CD4-positive, alpha-beta T cell treated with Interleukin-17A for 4 hours (primary cell): ENCODE data around the gene HSPA1L.
A peak's percentile ranks its signal among the peaks of the same experiment; 100 is the strongest.
"Not testable (repeated sequence)": the region's sequence is repeated elsewhere in the genome, so short reads cannot be mapped to it uniquely, and the experiment has no call there.

Source experiments
- DNase-seq: peaks from one replicate; pipeline ENCODE4 v3.0.0-alpha.2; 2020; ENCODE audit warnings: mixed read lengths

Gene HSPA1L

DNA sequence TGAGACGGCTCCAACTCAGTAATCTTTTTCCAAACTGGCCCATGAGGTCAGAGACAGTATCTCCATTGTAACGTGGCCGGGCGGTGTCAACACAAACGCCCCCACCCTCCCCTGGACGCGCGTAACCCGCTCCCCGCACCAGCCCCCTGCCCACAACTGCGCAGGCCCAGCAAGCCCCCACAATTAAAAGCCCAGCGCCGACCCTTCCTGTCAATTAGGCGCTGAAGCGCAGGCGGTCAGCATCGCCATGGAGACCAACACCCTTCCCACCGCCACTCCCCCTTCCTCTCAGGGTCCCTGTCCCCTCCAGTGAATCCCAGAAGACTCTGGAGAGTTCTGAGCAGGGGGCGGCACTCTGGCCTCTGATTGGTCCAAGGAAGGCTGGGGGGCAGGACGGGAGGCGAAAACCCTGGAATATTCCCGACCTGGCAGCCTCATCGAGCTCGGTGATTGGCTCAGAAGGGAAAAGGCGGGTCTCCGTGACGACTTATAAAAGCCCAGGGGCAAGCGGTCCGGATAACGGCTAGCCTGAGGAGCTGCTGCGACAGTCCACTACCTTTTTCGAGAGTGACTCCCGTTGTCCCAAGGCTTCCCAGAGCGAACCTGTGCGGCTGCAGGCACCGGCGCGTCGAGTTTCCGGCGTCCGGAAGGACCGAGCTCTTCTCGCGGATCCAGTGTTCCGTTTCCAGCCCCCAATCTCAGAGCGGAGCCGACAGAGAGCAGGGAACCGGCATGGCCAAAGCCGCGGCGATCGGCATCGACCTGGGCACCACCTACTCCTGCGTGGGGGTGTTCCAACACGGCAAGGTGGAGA is at the start of gene HSPA1L, which contains the start of gene HSPA1A:
HSPA1L (minus strand) TSS at position 259 of the 814 bp plus-strand sequence. CDS start 3,311 bp downstream, outside the sequence.
HSPA1A (plus strand) TSS at position 519 of the 814 bp plus-strand sequence; CDS start at position 733, 214 bp downstream.
- peak; percentile 76 for DNase-seq

- no peak for DNase-seq
Observed at GRCh38 chr6:31864818-31865204, 49.7 kb upstream of the HSPA1L start.

GRCh38 chr6:31864123-31864562 is 49.1 kb upstream of the HSPA1L start:
- not testable (repeated sequence) for DNase-seq

DNA sequence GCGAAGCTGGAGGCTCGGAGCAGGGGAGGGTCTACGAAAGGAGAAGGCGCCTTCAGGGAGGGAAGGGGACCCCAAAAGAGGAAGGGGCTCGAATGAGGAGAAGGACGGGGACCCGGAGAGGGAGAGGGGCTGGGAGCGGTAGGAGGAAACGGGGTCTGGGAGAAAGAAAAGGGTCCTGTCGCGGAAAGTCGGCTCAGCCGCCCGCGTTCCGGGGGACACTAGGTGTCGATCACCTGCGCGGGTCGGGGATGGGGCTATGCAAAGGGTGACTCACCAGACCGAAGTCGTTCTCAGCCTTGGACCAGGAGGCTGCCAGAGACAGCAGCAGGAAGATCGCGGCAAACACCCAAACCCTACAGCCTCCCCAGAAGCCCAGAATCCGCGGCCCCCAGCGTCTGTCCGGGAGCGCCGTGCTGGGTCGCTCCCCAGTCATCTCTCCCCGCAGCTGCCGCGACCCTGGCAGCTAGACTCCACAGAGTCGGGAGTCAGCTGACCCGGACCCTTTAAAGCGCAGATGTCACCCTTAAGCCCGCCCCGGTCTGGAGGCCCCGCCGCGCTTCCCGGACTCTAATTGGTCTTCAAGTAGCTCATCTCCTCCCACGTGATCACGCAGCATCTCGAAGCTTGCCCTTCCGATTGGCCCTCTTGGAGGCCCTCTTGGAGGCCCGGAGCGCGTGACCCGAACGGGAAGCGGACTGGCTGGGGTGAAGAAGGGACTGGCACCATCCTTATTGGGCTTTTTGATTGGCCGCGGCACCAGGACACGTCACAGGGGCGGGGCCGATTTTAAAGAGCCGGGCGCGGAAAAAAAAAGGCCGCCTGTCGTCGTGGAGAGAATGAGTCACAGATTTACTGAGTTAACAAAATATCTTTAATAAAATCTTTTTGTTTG is 47.5 kb upstream of the HSPA1L start, which contains the start of gene NEU1:
NEU1 (minus strand) TSS at position 478 of the 892 bp plus-strand sequence; CDS start at position 433, 45 bp downstream.
- peak; percentile 98 for DNase-seq

- DNase-seq: no peak
Observed at GRCh38 chr6:31861919-31862343, 46.8 kb upstream of the HSPA1L start.

GRCh38 chr6:31861150-31861549 is 46.1 kb upstream of the HSPA1L start:
- no peak for DNase-seq

- no peak for DNase-seq
Observed at GRCh38 chr6:31860349-31860748, 45.3 kb upstream of the HSPA1L start.

- DNase-seq: no peak
Observed at GRCh38 chr6:31859923-31860322, 44.8 kb upstream of the HSPA1L start.

GRCh38 chr6:31858707-31859106 is 43.6 kb upstream of the HSPA1L start:
- no peak for DNase-seq

- DNase-seq: not testable (repeated sequence)
Observed at GRCh38 chr6:31857774-31858173, 42.7 kb upstream of the HSPA1L start.

GRCh38 chr6:31851980-31852718 is 37.1 kb upstream of the HSPA1L start:
- not testable (repeated sequence) for DNase-seq

GRCh38 chr6:31851485-31851832 is 36.4 kb upstream of the HSPA1L start:
- DNase-seq: no peak

DNA sequence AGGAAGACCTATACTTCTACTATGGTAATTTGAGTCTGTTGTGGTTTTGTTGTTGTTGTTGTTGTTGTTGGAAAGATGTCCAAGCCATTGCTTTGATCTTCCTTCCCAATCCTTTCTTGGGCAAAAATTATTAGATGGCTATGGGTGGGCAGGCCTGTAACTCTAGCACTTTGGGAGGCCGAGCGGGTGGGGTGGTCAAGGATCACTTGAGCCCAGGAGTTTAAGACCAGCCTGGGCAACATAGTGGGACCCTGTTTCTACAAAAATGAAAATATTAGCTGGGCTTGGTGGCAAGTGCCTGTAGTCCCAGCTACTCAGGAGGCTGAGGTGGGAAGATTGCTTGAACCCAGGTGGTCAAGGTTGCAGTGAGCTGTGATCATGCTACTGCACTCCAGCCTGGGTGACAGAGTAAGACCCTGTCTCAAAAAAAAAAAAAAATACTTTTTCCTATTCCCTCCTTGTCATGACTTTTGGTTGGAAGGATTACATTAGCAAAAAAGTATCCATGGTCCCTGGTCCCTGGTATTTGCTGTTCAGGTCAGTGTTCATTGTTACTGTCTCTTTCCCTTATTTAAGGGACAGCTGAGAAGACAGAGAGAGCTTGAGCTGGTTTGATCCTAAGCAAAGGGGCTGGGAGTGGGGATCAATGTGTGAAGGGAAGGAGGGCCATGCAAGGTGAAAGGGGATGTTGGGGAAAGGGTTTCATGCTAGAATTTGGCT is 35.8 kb upstream of the HSPA1L start:
- no peak for DNase-seq

- DNase-seq: no peak
Observed at GRCh38 chr6:31847276-31847978, 32.3 kb upstream of the HSPA1L start.

DNA sequence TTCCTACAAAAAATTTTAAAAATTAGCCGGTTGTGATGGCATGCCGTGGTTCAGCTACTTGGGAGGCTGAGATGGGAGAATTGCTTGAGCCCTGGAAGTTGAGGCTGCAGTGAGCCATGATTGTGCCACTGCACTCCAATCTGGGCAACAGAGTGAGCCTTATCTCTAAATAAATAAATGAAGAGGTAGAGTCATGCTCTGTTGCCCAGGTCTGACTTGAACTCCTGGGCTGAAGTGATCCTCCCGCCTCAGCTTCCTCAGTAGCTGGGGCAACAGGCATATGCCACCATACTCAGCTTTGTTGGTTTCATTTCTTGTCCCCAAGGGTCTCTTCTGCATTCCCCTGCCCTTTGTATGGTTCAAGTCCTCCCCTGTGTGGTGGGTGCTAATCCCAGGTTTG is 29.4 kb upstream of the HSPA1L start:
- no peak for DNase-seq

DNA sequence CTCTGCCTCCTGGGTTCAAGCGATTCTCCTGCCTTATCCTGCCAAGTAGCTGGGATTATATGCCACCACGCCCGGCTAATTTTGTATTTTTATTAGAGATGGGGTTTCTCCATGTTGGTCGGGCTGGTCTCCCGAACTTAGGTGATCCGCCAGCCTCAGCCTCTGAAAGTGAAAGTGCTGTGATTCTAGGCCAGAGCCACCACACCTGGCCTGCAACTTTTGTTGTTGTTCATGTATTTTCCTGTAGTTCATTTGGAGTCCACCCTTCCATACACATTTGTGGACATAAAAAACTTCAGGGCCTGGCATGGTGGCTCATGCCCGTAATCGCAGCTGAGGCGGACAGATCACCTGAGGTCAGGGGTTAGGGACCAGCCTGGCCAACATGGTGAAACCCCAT is 27.0 kb upstream of the HSPA1L start:
- DNase-seq: no peak

- not testable (repeated sequence) for DNase-seq
Observed at GRCh38 chr6:31839779-31840126, 24.7 kb upstream of the HSPA1L start.

GRCh38 chr6:31838968-31839367 is 23.9 kb upstream of the HSPA1L start:
- no peak for DNase-seq

DNA sequence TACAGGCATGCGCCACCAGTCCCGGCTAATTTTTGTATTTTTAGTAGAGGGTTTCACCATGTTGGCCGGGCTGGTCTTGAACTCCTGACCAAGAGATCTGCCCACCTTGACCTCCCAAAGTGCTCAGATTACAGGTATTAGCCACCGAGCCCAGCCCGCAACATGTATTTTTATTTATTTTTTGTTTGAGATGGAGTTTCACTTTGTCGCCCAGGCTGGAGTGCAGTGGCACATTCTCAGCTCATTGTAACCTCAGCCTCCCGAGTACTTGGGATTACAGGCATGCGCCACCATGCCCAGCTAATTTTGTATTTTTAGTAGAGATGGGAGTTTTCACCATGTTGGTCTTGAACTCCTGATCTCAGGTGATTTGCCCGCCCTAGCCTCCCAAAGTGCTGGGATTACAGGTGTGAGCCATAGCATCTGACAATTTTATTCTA is 23.1 kb upstream of the HSPA1L start:
- DNase-seq: not testable (repeated sequence)

GRCh38 chr6:31837369-31838113 is 22.5 kb upstream of the HSPA1L start:
- DNase-seq: no peak
